Measurements from ENCODE around the gene ADD3.
"Not testable (repeated sequence)": the region's sequence is repeated elsewhere in the genome, so short reads cannot be mapped to it uniquely, and the experiment has no call there.

ADD3 gene

DNA sequence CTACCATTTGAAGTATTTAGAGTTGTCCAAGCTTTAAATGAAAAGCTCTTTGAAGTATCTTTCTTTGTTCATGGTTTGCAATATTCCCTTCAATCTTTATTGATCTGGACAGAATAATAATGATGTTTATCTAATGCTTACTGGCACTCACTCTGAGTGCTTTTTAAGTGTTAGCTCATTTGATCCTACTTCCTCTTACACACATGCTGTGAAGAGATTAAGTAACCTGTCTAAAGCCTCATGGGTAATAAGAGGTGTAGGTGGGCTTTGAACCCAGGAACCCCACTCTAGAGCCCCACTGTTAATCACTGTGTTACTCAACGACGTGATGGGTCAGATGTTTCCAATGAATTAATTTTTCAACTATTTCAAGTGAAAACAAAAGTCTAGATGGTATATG lies 31.1 kb upstream of the ADD3 start:
- no peak for DNase-seq

DNA sequence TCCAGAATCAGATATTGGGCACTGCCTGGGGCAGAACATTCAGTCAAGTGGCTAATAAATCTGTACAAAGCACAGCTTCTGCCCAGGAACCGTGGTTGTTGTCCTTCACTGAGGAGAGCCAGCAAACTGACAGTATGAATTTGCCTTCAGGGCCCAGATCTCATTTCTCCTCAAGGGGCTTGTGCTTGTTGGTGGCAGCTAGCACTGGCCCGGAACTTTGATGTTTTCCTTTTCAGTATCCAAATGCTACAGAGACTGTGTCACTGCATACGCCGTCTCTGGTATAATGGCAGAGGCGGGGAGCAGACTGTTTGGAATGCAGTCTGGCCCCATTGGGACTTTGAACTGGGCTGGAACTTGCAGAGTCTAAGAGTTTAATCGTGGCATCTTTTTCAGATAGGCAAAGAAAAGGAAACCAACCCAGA lies 30.4 kb upstream of the ADD3 start:
- no peak for DNase-seq

DNA sequence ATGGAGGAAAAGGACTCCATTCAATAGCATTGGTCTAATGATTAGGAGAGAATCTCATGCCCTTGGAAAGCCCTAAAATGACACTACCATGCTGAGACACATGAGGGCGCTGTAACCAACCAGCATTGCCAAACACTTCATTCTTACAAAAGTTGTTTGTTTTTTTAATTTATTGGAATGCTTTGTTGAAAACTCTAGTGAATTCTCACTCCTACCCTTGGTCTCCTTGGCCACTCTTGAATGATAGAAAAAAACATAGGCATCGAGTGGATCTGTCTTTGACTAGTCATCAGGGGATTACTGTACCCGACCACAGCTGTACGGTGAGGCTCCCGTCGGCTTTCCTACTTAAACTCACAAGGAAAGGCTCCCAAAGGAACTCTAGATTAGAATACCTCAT lies 29.3 kb upstream of the ADD3 start:
- no peak for DNase-seq

DNA sequence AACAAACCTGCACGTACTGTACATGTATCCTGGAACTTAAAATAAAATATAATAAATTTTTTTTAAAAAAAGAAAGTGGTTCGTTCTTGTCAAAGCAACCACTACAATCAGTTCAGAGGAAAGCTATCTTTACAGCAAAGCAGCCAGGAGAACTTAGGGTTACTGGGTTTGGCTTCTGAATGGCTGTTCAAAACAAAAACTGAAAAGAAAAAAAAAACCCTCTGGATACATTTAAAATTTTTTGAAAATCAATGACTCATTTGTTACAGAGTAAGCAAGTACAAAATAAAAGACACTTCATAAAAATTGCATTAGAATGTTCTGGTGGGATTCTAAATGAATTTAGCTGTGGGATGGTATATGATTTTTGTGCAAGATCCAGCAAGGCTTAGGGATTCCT lies 28.6 kb upstream of the ADD3 start:
- DNase-seq = no peak

DNA sequence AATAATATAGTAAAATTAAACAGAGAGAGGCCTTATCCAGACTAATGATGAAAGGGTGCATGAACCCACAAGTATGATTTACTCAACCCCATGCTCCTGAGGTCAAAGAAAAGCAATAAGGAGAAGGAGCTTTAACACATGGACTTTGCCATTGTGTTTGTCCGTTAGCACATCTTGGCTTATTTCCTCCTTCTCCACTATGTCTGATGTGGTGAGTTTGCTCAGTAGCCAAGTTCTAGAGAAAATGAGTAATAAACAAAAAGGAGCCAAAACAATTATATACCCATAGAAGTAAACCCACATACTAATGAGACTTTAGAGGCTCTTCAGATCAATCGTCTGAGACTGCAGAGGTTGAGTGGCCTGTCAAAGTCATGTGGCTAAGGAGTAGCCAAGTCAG lies 26.1 kb upstream of the ADD3 start:
- no peak for DNase-seq

DNA sequence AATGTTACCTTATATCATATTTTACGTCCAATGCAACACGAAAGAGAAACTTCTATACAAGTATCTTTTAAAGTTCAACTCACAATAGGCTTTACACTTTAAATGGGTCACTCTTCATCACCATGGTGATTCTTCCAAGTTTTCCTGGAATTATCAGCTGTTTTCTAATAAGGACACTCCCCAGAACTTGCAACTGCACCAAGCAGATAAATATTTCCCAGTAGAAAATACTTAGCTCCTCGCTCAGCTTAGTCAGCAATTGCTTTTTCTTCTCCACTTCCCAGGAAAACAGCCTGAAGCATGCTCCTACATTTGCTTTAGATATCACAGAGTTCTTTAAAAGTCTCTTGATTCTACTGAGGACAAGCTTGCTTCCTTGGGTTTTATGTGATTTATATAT lies 25.7 kb upstream of the ADD3 start:
- DNase-seq = no peak

DNA sequence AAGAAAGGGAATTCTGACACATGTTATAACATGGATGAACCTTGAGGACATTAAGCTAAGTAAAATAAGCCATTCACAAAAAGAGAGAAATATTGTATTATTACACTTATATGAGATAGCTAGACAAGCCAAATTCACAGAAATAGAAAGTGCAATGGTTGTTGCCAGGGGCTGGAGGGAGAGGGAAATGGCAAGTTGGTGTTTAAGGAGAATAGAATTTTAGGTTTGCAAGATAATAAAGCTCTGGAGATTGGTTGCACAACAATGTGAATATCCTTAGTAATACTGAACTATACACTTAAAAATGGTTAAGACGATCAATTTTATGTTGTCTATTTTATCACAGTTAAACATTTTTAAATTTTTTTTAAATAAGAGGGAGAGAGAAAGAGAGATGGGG lies 25.0 kb upstream of the ADD3 start:
- no peak for DNase-seq

DNA sequence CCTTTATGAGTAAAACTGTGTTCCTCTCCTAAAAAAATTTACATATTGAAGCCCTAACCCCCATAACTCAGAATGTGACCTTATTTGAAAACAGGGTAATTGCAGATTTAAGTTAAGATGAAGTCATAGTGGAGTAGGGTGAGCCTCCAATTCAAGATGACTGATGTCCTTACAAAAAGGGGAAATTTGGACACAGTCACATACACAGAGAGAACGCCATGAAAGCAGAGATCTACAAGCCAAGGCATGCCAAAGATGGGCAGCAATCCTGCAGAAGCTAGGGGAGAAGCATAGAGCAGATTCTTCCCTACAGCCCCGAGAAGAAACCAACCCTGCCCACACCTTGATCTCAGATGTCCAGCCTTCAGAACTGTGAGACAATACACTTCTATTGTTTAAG lies 23.8 kb upstream of the ADD3 start:
- no peak for DNase-seq

DNA sequence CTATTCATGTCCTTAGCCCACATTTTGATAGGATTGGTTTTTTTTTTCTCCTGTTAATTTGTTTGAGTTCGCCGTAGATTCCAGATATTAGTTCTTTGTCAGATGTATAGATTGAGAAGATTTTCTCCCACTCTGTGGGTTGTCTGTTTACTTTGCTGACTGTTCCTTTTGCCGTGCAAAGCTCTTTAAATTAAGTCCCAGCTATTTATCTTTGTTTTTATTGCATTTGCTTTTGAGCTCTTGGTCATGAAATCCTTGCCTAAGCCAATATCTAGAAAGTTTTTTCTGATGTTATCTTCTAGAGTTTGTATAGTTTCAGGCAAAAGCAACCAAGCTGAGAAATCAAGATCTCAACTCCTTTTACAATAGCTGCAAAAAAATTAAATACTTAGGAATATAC lies 22.0 kb upstream of the ADD3 start:
- DNase-seq = not testable (repeated sequence)

DNA sequence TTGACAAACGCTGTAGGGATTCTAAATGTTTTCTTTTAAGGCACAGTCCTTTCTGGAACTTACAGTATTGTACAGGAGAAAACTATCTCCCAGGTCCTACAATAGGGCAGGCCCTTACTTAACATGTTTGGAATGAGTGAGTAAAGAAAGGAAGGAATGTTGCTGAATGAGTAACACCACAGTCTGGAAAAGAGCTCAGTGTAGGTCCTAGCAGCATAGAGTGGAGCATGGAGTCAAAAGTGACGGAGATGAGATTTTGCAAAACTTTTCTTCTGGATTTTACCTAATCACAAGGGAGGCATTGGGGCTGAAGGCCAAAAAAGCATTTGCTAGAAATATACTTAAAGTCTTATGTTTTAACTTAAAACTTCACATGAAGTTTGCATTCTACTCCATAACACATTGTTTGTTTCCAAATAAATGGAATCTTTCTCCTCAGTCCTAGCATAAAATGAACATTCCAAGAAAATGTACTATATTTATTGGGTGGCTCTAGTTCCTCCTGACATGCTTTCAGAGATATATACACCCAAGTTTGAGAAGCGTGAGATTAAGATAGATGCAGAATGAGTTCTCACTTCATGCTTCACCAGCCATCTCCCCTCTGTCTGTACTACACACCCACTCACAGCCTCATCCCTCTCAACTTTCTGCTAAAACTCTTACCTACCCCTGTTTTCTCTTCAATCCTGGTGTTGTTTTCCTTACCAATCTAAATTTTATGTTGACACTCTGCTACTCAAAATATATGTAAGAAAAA lies 20.2 kb upstream of the ADD3 start:
- no peak for DNase-seq

DNA sequence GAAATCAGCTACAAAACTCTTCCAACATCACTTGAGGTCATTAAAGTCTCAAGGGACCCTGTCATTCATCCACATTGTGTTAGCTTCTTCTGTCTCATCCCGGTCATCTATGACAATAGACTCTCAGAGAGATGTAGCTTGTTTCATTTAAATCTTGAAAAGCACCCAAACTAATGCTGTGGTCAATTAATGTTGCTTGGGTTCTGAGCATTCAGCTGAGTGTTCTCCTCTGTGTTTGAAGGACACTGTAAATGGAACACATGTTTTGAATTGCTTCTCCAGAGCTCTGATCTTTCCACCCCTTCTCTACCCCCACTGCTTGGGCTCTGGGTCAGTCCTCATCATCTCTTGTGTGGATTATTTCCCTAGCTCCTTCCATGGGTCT lies 19.6 kb upstream of the ADD3 start:
- DNase-seq = no peak

DNA sequence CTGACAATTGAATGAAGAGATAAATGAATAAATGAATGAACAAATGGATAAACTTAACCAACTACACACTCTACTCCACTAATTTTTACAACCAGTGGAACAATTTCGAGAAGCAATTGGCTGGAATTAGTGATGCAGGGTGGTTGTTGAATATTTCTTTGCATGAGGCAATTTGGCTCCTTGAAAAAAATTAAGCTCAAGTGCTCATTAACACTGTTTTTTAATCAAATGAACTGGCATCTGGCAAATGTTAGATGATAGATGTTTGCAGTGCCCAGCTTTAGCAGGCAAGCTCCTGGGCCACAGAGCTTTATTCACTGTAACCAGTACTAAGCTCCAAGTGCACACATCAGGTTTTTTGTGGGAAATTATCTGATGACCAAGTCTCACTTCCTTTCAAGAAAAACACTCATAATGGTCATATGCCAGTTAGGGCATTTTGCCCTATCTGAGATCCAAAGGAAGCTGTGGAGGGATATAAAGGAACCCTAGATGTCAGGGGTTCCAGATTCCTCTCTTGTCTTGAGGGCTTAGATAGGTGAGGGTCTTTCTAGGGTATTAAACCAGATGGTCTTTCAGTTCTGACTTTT lies 16.4 kb upstream of the ADD3 start:
- DNase-seq = no peak

DNA sequence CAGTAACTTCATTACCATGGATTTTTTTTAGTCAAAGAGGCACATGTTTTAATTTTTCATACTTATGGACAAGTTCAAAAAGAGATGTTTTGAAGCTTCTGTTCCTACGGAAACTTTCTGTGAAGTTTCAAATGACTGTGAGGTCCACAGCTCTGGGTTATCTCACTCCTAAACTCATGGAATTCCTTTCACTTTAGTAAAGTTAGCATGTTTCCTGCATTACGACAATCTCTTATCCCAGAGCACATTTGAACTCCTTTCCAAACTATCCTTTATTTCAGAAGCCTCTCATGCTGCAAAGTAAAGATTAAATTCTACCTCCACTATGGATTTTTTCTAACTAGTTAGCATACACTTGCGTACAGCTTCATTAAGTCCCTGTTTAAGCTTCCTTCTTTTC lies 15.3 kb upstream of the ADD3 start:
- no peak for DNase-seq

DNA sequence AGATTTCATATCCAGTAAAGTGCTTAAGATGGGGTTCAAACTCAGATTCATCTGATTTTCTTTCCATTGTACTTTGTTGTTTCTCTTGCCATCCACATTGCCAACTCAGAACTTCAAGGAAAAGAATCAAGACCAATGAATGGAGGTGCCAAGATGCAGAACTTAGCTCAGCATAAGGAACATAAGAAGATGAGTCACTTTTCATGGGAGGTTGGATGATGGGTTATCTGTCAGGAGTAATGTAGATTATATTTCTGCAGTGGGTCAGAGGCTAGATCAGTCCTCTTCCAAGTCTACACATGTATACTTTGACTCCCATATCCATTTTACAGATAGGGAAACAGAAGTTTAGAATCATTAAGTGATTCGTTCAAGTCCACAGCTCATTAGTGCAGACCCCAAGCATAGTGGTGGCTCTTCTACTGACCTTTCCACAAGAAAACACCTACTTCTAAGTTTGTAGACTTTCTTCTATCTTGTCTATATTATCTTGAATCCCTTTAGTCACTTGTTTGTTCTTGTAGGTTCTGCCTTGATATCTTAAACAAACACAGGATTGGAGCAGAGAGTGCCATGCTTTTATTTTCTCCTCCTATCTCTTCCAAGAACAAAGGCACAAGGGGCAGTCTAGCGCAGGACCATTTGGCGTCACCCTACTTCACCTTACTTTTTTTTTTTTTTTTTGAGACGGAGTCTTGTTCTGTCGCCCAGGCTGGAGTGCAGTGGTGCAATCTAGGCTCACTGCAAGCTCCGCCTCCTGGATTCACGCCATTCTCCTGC lies 14.0 kb upstream of the ADD3 start:
- DNase-seq = no peak

DNA sequence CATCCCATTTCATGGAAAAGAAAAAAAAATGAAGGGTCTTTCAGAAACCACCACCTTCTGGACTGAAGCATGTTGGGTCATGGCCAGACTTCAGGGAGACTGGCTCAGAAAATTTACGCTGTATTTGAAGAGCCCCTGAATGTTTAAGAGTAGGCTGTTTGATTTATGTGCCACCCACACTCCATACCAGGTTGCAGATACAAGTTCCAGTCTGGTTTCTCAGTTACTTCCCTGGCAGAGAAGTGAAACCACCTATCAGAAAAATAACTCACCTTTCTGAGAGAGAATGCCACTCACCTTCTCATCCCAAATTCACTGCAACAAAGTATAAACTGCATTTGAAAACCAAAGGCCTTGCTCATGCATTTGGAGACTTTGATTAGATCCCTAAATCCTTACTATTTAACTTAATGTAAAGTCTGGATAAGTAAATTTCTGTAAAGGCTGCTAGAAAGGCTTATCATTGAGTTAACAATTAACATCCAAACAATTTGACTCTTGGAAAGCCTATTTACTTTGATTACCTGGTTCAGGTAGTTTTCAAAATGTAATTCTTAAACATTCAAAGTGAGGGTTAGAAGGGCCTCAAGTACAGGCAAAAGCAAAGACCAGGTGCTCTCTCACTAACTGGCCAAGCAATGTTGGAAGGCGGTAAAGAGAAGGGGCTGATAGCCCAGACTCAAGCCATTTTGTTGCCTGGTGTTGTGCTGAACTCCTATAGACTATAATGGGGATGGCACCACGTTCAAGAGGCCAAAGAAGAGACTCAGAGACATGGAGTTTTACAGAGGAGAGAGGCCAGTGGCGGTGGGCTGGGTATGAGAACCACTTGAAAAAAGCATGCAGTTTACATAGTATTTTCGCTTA lies 12.8 kb upstream of the ADD3 start:
- no peak for DNase-seq

DNA sequence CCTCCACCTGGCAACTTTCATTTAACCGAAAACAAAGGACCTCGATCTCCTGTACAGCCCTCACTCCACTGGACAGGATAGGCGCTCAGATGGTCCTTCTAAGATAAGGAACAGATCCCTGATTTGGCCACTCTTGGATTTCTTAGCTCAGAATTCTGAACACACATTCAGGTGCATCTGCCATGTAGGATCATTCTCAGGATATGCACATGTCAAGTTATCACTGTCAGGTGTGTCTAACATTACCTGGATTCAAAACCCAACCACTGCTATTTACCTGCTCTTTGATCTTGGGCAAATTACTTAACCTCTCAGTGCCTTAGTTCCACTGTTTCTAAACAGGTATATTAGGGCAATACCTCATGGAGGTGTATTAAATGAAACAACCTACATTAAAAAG lies 12.2 kb upstream of the ADD3 start:
- DNase-seq = no peak

DNA sequence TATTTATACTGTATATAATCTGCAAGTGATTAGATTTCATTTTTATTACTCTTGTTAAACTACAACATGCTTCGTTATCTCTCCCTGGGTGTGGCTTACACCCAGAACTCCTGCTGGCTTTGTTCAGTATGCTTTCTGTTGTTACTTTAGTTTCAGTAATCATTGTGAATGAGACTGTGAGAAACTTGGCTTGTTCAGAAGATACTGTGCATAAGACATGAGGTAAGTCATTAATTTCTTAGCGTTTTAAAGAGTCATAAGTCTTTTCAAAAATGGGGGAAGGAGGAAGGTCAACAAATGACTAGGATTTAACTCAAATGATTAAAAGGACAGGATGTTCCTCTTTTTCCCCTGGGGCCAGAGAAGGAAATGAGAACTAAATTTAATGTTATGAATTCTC lies 11.6 kb upstream of the ADD3 start:
- DNase-seq = no peak

DNA sequence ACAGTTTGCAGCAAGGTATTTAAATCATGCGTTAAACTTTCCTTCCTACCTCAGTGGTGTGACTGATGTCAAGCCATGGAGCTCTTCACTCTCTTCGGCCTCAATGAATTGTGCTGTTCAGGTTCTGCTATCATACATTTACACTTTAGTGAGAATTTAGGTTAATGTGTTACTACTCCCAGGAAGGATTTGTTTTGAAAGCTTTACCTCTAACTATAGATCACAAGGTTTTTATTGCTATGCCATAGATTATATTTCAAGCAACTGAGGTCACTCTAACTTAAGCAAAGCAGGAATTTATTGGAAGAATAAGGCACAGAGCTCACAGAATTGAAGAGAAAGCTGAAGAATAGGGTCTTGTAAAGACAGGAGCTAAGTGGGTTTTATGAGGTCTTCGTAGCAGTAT lies 11.0 kb upstream of the ADD3 start:
- no peak for DNase-seq

DNA sequence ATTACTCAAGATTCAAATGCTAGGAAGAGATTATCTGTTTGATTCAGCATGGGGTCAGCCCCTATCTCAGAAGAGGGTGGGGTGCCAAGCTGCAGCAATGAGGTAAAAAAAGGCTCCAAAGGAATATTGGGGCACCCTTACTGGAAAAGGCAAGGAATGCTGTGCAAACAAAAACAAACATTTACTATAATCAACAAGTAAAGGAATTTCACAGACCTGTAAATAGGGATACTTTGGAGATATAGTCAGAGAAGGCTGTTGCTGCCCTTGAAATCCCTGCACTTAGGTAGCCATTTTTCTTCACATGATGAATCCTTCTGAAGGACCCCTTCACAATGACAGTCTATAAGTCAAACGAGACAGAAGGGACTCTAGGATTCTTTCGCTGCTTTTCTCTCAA lies 10.6 kb upstream of the ADD3 start:
- no peak for DNase-seq

DNA sequence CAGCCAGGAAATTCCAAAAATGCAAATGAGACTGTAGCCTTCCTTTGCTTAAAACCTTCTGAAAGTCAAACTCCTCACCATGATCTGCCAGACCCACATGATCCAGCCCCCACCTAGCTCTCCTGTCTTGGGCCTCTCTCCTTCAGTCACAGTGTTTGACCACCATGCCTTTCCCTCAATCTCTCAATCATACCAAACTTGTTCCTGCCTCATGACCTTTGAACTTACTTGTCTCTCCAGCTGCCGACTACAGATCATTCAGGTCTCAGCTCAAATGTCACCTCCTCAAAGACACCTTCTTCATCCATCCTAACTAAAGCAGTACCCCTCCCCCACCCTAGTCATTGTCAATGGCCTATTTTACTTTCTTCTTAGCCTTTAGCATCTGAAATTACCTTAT lies 9.3 kb upstream of the ADD3 start:
- DNase-seq = no peak

DNA sequence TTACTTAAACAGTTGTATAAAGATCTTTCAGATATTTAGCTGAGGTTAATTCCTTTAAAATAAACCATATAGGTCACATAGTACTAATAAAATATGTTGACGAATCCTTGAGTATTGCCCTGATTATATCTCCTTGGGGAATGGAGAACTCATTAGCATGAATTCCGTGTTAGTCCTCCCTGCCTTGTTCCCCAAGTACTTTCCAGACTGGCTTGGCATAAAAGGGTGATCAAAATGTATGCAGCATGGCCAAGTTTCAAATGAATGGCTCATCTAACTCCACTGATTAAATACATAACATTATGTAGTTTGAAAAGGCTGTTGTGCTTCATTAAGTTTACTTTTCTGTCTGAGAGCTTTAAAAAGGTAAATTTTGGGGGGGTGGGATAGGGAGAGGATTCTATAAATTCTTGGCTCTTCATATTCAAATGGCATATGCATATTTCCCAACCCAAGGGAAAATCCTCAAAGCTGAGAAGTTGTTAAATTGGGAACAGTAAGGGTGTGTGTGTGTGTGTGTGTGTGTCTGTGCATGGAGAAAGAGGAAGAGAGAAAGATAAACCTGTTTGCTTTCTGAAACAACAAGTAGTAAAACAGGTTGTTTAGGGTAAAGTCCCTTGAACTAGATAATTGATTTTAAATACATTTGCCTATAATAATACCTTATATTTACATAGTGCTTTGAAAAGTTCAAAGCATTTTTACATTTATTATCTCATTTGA lies 4.8 kb upstream of the ADD3 start:
- no peak for DNase-seq

DNA sequence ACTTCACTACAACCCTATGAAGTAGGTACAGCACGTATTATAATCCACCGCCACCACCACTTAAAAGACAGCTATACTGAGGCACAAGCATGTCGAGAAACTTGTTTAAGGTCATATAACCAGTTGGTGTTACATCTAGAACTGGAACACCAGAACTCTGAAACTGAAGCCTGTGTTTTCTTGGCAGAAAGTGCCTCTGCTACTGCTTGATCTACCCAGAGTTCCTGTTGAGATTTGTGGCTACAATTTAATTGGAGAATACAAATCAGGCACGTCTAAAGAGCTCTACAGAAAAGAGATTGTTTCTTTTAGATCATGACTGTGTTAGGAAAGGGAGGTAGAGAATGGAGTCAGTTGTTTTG lies 4.3 kb upstream of the ADD3 start:
- DNase-seq = no peak

DNA sequence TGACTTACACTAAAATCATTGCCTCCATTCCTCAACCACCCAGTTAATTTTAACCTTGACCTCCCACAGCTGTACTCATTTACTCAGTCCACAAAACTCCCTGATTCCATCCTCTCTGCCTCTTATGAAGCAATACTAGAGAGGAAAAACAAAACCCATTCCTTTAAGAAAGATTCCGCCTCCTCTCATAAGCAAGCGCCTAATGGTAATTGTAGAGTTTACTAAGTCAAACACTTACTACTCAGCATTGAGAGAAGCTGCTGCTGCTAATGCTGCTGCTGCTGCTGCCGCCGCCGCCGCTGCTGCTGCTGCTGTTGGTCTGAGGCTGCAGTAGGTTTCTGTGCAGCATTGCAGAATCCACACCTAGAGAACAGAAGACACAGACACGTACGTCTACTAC lies 2.1 kb upstream of the ADD3 start:
- no peak for DNase-seq
